Neural progenitor cell (in vitro differentiated cells): ENCODE measurements around the gene FAM83G. TPM values are rescaled to one million over a fixed set of nuclear protein-coding genes. Genes with fewer than 3 reads are reported as not detected.

ENCODE experiments used
- DNase-seq: peaks from one replicate; pipeline ENCODE4 v3.0.0-alpha.2; 2016; ENCODE audit warnings: low spot score
- H2AFZ ChIP-seq: fragments of 200-600 bp; sonication (generic); replicated peaks from 2 replicates; pipeline ENCODE4 v1.6.1; 2016; ENCODE audit warnings: antibody characterized with exemption
- H3F3A ChIP-seq: fragments of 200-600 bp; sonication (generic); 2 replicates; pipeline ENCODE4 v1.6.1; 2016; ENCODE audit warnings: antibody characterized with exemption, low read depth
- H3K27ac ChIP-seq: fragments of 200-600 bp; sonication (generic); 2 replicates; pipeline ENCODE4 v1.5.1; 2016; ENCODE audit warnings: mild to moderate bottlenecking
- H3K27me3 ChIP-seq: fragments of 200-600 bp; sonication (generic); 2 replicates; pipeline ENCODE4 v1.6.1; 2016; ENCODE audit warnings: mild to moderate bottlenecking, moderate library complexity
- H3K36me3 ChIP-seq: fragments of 200-600 bp; sonication (generic); 2 replicates; pipeline ENCODE4 v1.5.1; 2016
- H3K4me1 ChIP-seq: fragments of 200-600 bp; sonication (generic); 2 replicates; pipeline ENCODE4 v1.6.1; 2016; ENCODE audit warnings: mixed run types
- H3K4me2 ChIP-seq: fragments of 200-600 bp; sonication (generic); 2 replicates; pipeline ENCODE4 v1.6.1; 2016
- H3K4me3 ChIP-seq: fragments of 200-600 bp; sonication (generic); 2 replicates; pipeline ENCODE4 v1.5.1; 2016
- H3K79me2 ChIP-seq: fragments of 200-600 bp; sonication (generic); 2 replicates; pipeline ENCODE4 v1.6.1; 2016; ENCODE audit warnings: low read depth
- H3K9ac ChIP-seq: fragments of 200-600 bp; sonication (generic); 2 replicates; pipeline ENCODE4 v1.6.1; 2016
- H3K9me3 ChIP-seq: fragments of 200-600 bp; sonication (generic); 2 replicates; pipeline ENCODE4 v1.5.1; 2016; ENCODE audit warnings: low read depth
- H4K20me1 ChIP-seq: fragments of 200-600 bp; sonication (generic); 2 replicates; pipeline ENCODE4 v1.6.1; 2016; ENCODE audit warnings: low read depth
- H3K27ac Mint-ChIP-seq: 3 replicates; pipeline ENCODE4 v1.8.0; 2021; ENCODE audit warnings: mixed read lengths
- H3K27me3 Mint-ChIP-seq: 2 replicates; pipeline ENCODE4 v1.8.0; 2022; ENCODE audit warnings: low read depth, mild to moderate bottlenecking, inconsistent platforms, moderate library complexity, mixed read lengths; ENCODE audit not compliant: insufficient read depth
- H3K36me3 Mint-ChIP-seq: 3 replicates; pipeline ENCODE4 v1.8.0; 2021; ENCODE audit warnings: mixed read lengths
- H3K4me1 Mint-ChIP-seq: 3 replicates; pipeline ENCODE4 v1.8.0; 2021; ENCODE audit warnings: mixed read lengths
- H3K4me3 Mint-ChIP-seq: 3 replicates; pipeline ENCODE4 v1.8.0; 2021; ENCODE audit warnings: mild to moderate bottlenecking, moderate library complexity, mixed read lengths
- H3K9me3 Mint-ChIP-seq: 3 replicates; pipeline ENCODE4 v1.8.0; 2020; ENCODE audit warnings: mixed read lengths
- EZH2 ChIP-seq: fragments of 200-600 bp; sonication (generic); IDR thresholded peaks from 2 replicates; pipeline ENCODE4 v1.6.1; 2017; ENCODE audit warnings: antibody characterized with exemption, mild to moderate bottlenecking, moderate library complexity
- EZH2phosphoT487 ChIP-seq: fragments of 200-600 bp; sonication (generic); IDR thresholded peaks from 2 replicates; pipeline ENCODE4 v1.6.1; 2017; ENCODE audit warnings: antibody characterized with exemption
- total RNA-seq: library from RNA; depleted of rRNA; stranded (reverse); fragments of >200 nt; gene quantifications from 2 replicates; pipeline ENCODE4 v1.2.3, GENCODE V29; 2015; ENCODE audit warnings: low replicate concordance
- TF ChIP-seq, protein P1 (sequence below): fragments of 200-600 bp; sonication (generic); IDR thresholded peaks from 2 replicates; pipeline ENCODE4 v1.5.1; 2017; ENCODE audit warnings: antibody characterized with exemption, mild to moderate bottlenecking

Gene FAM83G
- total RNA-seq, 1 donor from 2014 or later: 9.9 TPM

DNA sequence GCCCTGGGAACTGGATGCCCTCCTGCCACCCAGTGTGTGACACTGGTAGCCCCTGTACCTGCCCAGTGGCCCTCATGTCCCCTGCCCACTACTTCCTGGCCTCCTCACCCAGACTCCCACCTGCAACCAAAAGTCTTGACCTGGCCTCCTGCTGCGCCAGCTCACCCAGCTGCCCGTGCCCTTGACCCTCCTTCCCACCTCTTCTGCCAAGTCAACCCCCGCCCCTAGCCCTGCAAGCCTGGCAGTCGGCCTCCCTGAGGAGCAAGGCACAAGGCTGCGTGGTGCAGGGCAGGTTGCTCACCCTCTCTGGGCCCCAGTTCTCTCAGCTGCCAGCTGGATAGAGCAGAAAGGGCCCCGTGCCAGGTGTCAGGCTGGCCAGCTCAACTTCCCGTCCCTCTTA, 12.3 kb upstream of the FAM83G start:
- Histone ChIP-seq H3K27ac (no peak overlapping the region), H3K4me1 (no peaks in the 10 kb centered on the region), H3F3A (no peaks in the 10 kb centered on the region), H3K4me2 (no peak overlapping the region), H3K79me2 (no peaks in the 10 kb centered on the region), H2AFZ (no peak overlapping the region), H3K36me3 (no peaks in the 10 kb centered on the region), H3K27me3 (no peaks in the 10 kb centered on the region), H3K9me3 (no peaks in the 10 kb centered on the region), H3K4me3 (no peak overlapping the region), H4K20me1 (no peaks in the 10 kb centered on the region), H3K9ac (no peak overlapping the region)
- H3K27ac Mint-ChIP-seq: peak overlapping the region; percentile 57
- peaks cover 3% of the 10 kb centered on the region for H3K27me3 Mint-ChIP-seq
- TF ChIP-seq EZH2phosphoT487: no peak
- TF ChIP-seq EZH2: no peak
- TF ChIP-seq, protein P1, sequence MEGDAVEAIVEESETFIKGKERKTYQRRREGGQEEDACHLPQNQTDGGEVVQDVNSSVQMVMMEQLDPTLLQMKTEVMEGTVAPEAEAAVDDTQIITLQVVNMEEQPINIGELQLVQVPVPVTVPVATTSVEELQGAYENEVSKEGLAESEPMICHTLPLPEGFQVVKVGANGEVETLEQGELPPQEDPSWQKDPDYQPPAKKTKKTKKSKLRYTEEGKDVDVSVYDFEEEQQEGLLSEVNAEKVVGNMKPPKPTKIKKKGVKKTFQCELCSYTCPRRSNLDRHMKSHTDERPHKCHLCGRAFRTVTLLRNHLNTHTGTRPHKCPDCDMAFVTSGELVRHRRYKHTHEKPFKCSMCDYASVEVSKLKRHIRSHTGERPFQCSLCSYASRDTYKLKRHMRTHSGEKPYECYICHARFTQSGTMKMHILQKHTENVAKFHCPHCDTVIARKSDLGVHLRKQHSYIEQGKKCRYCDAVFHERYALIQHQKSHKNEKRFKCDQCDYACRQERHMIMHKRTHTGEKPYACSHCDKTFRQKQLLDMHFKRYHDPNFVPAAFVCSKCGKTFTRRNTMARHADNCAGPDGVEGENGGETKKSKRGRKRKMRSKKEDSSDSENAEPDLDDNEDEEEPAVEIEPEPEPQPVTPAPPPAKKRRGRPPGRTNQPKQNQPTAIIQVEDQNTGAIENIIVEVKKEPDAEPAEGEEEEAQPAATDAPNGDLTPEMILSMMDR: no peak
- H3K36me3 Mint-ChIP-seq: no peaks in the 10 kb centered on the region
- no peaks in the 10 kb centered on the region for H3K9me3 Mint-ChIP-seq
- peaks cover 16% of the 10 kb centered on the region for H3K4me1 Mint-ChIP-seq
- no peak overlapping the region for H3K4me3 Mint-ChIP-seq
- no peak for DNase-seq

DNA sequence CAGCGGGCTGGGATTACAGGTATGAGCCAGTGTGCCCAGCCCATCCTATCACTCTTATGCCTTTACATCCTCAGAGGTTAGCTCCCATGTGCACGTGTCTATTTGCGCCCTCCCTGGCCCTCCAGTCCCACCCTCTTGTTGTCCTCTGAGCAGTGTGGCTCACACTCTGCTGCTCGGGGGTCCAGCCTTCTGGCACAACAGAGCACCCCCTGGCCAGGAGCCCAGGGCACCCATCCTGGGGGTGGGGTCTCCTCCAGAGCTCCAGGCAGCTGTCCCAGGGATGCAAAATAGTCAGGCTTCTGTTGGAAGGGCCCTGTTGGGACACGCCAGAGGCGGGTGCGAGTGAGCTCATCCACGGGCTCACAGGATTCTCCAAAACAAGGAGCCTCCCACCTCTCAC, 11.7 kb upstream of the FAM83G start:
- Histone ChIP-seq H3K9me3 (no peaks in the 10 kb centered on the region), H3K27ac (no peak overlapping the region), H3K4me3 (no peak overlapping the region), H3K9ac (no peak overlapping the region), H3K4me1 (no peaks in the 10 kb centered on the region), H3K36me3 (no peaks in the 10 kb centered on the region), H3K4me2 (no peak overlapping the region), H4K20me1 (no peaks in the 10 kb centered on the region), H3F3A (no peaks in the 10 kb centered on the region), H3K79me2 (no peaks in the 10 kb centered on the region), H3K27me3 (no peaks in the 10 kb centered on the region), H2AFZ (no peak overlapping the region)
- H3K4me1 Mint-ChIP-seq: peaks cover 16% of the 10 kb centered on the region
- peaks cover 3% of the 10 kb centered on the region for H3K27me3 Mint-ChIP-seq
- no peak for DNase-seq
- H3K4me3 Mint-ChIP-seq: no peak overlapping the region
- TF ChIP-seq EZH2 (no peak), EZH2phosphoT487 (no peak)
- no peaks in the 10 kb centered on the region for H3K36me3 Mint-ChIP-seq
- no peak overlapping the region for H3K27ac Mint-ChIP-seq
- no peaks in the 10 kb centered on the region for H3K9me3 Mint-ChIP-seq

DNA sequence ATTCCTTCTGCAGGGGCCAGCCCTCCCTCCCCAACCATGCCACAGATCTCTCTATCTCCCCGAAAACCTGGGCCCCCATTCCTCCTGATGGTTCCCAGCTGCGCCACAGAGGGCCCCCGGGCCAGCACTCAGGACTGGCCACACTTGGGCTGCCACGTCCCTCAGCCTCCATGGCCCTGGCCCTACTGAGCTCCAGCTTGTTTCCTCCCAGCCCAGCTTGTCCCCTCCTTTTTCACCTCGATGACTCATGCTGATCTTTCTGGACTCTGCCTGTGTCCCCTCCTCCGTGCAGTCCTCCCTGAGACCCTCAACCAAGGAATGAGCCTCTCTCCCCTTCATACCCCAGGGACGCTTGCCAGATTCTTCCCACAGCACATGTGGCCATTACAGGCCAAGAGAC, 10.9 kb upstream of the FAM83G start:
- DNase-seq: no peak
- H3K27ac ChIP-seq: no peak overlapping the region
- no peak overlapping the region for H3K9ac ChIP-seq
- Mint-ChIP-seq H3K4me3 (no peak overlapping the region), H3K36me3 (no peaks in the 10 kb centered on the region), H3K9me3 (no peaks in the 10 kb centered on the region), H3K27ac (peak overlapping the region; percentile 63), H3K4me1 (peaks cover 16% of the 10 kb centered on the region), H3K27me3 (peaks cover 3% of the 10 kb centered on the region)
- H3K4me1 ChIP-seq: no peaks in the 10 kb centered on the region
- H3K36me3 ChIP-seq: no peaks in the 10 kb centered on the region
- no peak overlapping the region for H3K4me3 ChIP-seq
- H3K9me3 ChIP-seq: no peaks in the 10 kb centered on the region
- H3K4me2 ChIP-seq: no peak overlapping the region
- no peak overlapping the region for H2AFZ ChIP-seq
- TF ChIP-seq, protein P1: no peak
- TF ChIP-seq EZH2 (no peak), EZH2phosphoT487 (no peak)
- no peaks in the 10 kb centered on the region for H3F3A ChIP-seq
- H3K79me2 ChIP-seq: no peaks in the 10 kb centered on the region
- no peaks in the 10 kb centered on the region for H3K27me3 ChIP-seq
- H4K20me1 ChIP-seq: no peaks in the 10 kb centered on the region

DNA sequence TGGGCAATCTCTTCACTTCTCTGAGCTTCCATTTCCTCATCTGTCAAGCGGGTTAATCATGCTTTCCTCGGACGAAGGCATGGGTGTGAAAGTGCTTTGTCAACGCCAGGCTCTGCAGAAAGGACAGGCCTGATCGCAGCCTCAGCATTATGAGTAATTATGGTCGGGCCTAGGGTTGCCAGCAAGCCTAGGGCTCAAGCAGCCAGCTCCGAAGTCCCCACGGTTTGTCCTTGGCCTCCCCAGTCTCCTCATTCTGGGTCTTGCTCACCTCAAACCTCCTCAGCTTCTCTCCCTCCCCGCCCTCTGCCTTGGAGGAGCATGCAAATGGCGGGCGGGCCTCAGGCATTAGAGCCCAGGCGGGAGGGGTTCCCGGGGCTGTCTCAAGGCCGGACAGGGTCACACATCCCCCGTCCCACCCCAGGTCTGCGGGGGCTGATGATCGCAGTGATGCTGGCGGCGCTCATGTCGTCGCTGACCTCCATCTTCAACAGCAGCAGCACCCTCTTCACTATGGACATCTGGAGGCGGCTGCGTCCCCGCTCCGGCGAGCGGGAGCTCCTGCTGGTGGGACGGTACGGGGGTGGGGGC, 10.2 kb upstream of the FAM83G start:
- Histone ChIP-seq H2AFZ (no peak overlapping the region), H3K36me3 (no peaks in the 10 kb centered on the region), H3F3A (no peaks in the 10 kb centered on the region), H3K79me2 (no peaks in the 10 kb centered on the region), H3K4me3 (no peak overlapping the region), H3K27me3 (no peaks in the 10 kb centered on the region), H3K4me1 (no peaks in the 10 kb centered on the region), H3K27ac (no peak overlapping the region), H3K4me2 (no peak overlapping the region), H4K20me1 (no peaks in the 10 kb centered on the region), H3K9me3 (no peaks in the 10 kb centered on the region), H3K9ac (no peak overlapping the region)
- H3K27me3 Mint-ChIP-seq: peaks cover 3% of the 10 kb centered on the region
- H3K9me3 Mint-ChIP-seq: no peaks in the 10 kb centered on the region
- TF ChIP-seq EZH2phosphoT487: no peak
- no peak for TF ChIP-seq EZH2
- TF ChIP-seq, protein P1: no peak
- no peak for DNase-seq
- no peak overlapping the region for H3K4me3 Mint-ChIP-seq
- H3K27ac Mint-ChIP-seq: no peak overlapping the region
- peaks cover 20% of the 10 kb centered on the region for H3K4me1 Mint-ChIP-seq
- H3K36me3 Mint-ChIP-seq: no peaks in the 10 kb centered on the region
